ENCODE measurements around the gene SLC30A9.
A peak's percentile ranks its signal among the peaks of the same experiment; 100 is the strongest.

The SLC30A9 gene

DNA sequence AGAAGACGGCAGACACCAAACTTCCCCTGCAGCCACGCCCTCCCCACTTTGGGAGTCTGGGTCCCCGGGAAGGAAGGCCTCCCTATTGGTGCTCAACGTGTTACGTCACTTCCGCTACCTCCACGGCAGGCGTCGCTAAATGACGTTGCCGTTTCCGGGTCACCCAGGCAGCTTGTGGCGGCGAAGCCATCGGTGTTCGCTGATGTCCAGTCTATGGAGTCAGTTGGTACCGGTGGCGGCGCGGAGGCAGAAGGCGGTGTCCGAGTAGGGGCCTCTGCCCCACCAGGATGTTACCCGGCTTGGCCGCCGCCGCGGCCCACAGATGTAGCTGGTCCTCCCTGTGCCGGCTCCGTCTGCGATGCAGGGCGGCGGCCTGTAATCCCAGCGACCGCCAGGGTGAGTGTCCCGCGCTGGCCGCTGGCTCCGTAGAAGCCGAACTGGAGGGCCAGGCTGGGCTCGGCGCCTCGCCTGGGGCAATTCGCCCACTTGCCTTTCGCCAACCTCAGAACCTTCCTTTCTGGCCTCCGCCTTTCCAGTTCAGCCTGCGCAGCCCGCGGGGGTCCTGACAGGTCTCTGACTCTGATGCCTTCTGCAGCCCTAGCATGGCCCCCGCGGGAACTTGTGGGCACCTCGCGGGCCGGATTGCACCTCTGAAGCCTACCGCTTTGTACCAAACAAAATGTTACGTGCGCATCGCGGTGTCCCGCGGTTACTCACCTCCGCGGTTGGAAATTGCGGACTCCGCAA lies at the start of gene SLC30A9 (continued):
- TF ChIP-seq, protein P1, sequence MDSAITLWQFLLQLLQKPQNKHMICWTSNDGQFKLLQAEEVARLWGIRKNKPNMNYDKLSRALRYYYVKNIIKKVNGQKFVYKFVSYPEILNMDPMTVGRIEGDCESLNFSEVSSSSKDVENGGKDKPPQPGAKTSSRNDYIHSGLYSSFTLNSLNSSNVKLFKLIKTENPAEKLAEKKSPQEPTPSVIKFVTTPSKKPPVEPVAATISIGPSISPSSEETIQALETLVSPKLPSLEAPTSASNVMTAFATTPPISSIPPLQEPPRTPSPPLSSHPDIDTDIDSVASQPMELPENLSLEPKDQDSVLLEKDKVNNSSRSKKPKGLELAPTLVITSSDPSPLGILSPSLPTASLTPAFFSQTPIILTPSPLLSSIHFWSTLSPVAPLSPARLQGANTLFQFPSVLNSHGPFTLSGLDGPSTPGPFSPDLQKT (IDR thresholded peaks at IDR 0.05; ENCODE audit: borderline replicate concordance, low read depth, low read length) = peak; percentile 52; the same call in 1 of the 2 replicates
- no peak for TF ChIP-seq ZNF843 (tag by site-specific recombination; IDR thresholded peaks at IDR 0.05)
- no peak for TF ChIP-seq ZNF239 (tag by site-specific recombination; IDR thresholded peaks at IDR 0.05)
- TF ChIP-seq ZNF571 (tag by site-specific recombination; IDR thresholded peaks at IDR 0.05) = no peak
- TF ChIP-seq GLIS2 (tag by site-specific recombination; IDR thresholded peaks at IDR 0.05) = peak; percentile 56; the same call in 1 of the 2 replicates
- TF ChIP-seq, protein P2, sequence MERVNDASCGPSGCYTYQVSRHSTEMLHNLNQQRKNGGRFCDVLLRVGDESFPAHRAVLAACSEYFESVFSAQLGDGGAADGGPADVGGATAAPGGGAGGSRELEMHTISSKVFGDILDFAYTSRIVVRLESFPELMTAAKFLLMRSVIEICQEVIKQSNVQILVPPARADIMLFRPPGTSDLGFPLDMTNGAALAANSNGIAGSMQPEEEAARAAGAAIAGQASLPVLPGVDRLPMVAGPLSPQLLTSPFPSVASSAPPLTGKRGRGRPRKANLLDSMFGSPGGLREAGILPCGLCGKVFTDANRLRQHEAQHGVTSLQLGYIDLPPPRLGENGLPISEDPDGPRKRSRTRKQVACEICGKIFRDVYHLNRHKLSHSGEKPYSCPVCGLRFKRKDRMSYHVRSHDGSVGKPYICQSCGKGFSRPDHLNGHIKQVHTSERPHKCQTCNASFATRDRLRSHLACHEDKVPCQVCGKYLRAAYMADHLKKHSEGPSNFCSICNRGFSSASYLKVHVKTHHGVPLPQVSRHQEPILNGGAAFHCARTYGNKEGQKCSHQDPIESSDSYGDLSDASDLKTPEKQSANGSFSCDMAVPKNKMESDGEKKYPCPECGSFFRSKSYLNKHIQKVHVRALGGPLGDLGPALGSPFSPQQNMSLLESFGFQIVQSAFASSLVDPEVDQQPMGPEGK (tag by site-specific recombination; IDR thresholded peaks at IDR 0.05) = peak; percentile 36; the same call in 1 of the 2 replicates
- no peak for TF ChIP-seq ZNF16 (tag by site-specific recombination; IDR thresholded peaks at IDR 0.05; ENCODE audit: low read depth)
- peak; percentile 19; the same call in 1 of the 2 replicates for TF ChIP-seq GLIS1 (tag by site-specific recombination; IDR thresholded peaks at IDR 0.05)
- TF ChIP-seq, protein P3, sequence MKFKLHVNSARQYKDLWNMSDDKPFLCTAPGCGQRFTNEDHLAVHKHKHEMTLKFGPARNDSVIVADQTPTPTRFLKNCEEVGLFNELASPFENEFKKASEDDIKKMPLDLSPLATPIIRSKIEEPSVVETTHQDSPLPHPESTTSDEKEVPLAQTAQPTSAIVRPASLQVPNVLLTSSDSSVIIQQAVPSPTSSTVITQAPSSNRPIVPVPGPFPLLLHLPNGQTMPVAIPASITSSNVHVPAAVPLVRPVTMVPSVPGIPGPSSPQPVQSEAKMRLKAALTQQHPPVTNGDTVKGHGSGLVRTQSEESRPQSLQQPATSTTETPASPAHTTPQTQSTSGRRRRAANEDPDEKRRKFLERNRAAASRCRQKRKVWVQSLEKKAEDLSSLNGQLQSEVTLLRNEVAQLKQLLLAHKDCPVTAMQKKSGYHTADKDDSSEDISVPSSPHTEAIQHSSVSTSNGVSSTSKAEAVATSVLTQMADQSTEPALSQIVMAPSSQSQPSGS (tag by site-specific recombination; IDR thresholded peaks at IDR 0.05; ENCODE audit: low read depth) = peak; percentile 98
- no peak for TF ChIP-seq ZFP69B (tag by site-specific recombination; IDR thresholded peaks at IDR 0.05)
- TF ChIP-seq ZBTB17 (tag by site-specific recombination; IDR thresholded peaks at IDR 0.05) = peak; percentile 77
- TF ChIP-seq, protein P4, sequence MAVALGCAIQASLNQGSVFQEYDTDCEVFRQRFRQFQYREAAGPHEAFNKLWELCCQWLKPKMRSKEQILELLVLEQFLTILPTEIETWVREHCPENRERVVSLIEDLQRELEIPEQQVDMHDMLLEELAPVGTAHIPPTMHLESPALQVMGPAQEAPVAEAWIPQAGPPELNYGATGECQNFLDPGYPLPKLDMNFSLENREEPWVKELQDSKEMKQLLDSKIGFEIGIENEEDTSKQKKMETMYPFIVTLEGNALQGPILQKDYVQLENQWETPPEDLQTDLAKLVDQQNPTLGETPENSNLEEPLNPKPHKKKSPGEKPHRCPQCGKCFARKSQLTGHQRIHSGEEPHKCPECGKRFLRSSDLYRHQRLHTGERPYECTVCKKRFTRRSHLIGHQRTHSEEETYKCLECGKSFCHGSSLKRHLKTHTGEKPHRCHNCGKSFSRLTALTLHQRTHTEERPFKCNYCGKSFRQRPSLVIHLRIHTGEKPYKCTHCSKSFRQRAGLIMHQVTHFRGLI (tag by site-specific recombination; IDR thresholded peaks at IDR 0.05) = peak; percentile 80
- no peak for TF ChIP-seq ZNF23 (tag by site-specific recombination; IDR thresholded peaks at IDR 0.05; ENCODE audit: borderline replicate concordance)
- TF ChIP-seq YY1 (tag by site-specific recombination; IDR thresholded peaks at IDR 0.05) = 0 out of 2 replicates have a peak, but pooled peaks have one; percentile 17
- TF ChIP-seq, protein P5, sequence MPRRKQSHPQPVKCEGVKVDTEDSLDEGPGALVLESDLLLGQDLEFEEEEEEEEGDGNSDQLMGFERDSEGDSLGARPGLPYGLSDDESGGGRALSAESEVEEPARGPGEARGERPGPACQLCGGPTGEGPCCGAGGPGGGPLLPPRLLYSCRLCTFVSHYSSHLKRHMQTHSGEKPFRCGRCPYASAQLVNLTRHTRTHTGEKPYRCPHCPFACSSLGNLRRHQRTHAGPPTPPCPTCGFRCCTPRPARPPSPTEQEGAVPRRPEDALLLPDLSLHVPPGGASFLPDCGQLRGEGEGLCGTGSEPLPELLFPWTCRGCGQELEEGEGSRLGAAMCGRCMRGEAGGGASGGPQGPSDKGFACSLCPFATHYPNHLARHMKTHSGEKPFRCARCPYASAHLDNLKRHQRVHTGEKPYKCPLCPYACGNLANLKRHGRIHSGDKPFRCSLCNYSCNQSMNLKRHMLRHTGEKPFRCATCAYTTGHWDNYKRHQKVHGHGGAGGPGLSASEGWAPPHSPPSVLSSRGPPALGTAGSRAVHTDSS (tag by site-specific recombination; IDR thresholded peaks at IDR 0.05) = no peak

DNA sequence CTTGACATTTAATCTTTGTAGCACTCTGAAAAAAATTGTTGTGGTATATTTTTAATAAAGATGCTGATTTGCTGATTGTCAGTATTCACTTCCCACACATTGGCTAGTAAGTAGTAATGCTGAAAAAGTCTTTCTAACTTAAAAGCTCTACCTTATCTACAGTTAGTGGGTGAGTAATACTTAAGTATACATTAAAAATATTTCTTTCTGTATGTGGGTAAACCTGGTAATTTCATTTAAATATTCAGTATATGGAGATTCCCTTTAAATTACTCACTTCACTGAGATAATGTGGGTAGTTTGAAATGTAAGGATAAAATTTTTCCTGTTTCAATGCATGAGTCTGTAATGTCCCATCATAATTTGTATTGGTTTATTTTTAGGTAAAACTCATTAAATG lies 49.5 kb upstream of the SLC30A9 start:
- Histone ChIP-seq H3K9me3 (ENCODE audit: control insufficient read depth, insufficient read depth, low read depth, low read length) (no peaks in the 10 kb centered on the region), H3K4me3 (ENCODE audit: low read depth, low read length) (no peak overlapping the region), H3K27ac (ENCODE audit: extremely low read depth, low read depth, low read length) (no peak overlapping the region), H3K36me3 (ENCODE audit: control insufficient read depth in 2 of 2, insufficient read depth in 1 of 2, low read length in 2 of 2) (peaks cover 5 to 60% of the 10 kb centered on the region in 2 experiments; a peak in 2 of 3 replicates), H3K4me1 (ENCODE audit: control insufficient read depth, insufficient read depth, low read length) (no peaks in the 10 kb centered on the region)
- POLR2A ChIA-PET = interaction anchor here (0.7 kb wide), 1 partner anchor 407 kb away, joined by 3 read pairs; no protein-coding TSS in a partner anchor
- CTCF ChIA-PET = no interaction called here
- TF ChIP-seq ZFP3 (tag by site-specific recombination; IDR thresholded peaks at IDR 0.05; ENCODE audit: low read depth) (no peak), ZNF132 (tag by site-specific recombination; IDR thresholded peaks at IDR 0.05; ENCODE audit: borderline replicate concordance) (no peak), HOXA7 (CRISPR knock-in tag; IDR thresholded peaks at IDR 0.05; ENCODE audit: borderline replicate concordance) (no peak), ZNF571 (tag by site-specific recombination; IDR thresholded peaks at IDR 0.05) (no peak)
- TF ChIP-seq, protein P6, sequence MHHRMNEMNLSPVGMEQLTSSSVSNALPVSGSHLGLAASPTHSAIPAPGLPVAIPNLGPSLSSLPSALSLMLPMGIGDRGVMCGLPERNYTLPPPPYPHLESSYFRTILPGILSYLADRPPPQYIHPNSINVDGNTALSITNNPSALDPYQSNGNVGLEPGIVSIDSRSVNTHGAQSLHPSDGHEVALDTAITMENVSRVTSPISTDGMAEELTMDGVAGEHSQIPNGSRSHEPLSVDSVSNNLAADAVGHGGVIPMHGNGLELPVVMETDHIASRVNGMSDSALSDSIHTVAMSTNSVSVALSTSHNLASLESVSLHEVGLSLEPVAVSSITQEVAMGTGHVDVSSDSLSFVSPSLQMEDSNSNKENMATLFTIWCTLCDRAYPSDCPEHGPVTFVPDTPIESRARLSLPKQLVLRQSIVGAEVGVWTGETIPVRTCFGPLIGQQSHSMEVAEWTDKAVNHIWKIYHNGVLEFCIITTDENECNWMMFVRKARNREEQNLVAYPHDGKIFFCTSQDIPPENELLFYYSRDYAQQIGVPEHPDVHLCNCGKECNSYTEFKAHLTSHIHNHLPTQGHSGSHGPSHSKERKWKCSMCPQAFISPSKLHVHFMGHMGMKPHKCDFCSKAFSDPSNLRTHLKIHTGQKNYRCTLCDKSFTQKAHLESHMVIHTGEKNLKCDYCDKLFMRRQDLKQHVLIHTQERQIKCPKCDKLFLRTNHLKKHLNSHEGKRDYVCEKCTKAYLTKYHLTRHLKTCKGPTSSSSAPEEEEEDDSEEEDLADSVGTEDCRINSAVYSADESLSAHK (tag by site-specific recombination; IDR thresholded peaks at IDR 0.05) = no peak

Data from HEK293 (cell line).